Neural crest cell (in vitro differentiated cells): ENCODE measurements around the gene NTM. TPM values are rescaled to one million over a fixed set of nuclear protein-coding genes. Genes with fewer than 3 reads are reported as not detected.

ENCODE experiments used
- DNase-seq: peaks from one replicate; pipeline ENCODE4 v3.0.0; 2021; ENCODE audit warnings: low read depth, mixed read lengths, low spot score
- H3K27ac Mint-ChIP-seq: one replicate; pipeline ENCODE4 v1.8.0; 2021; ENCODE audit warnings: mild to moderate bottlenecking, mixed read lengths; ENCODE audit not compliant: unreplicated experiment
- H3K27me3 Mint-ChIP-seq: 2 replicates; pipeline ENCODE4 v1.8.0; 2021; ENCODE audit warnings: low read depth, mild to moderate bottlenecking, mixed read lengths
- H3K36me3 Mint-ChIP-seq: 2 replicates; pipeline ENCODE4 v1.8.0; 2021; ENCODE audit warnings: low read depth, mild to moderate bottlenecking, mixed read lengths
- H3K4me1 Mint-ChIP-seq: 2 replicates; pipeline ENCODE4 v1.8.0; 2021; ENCODE audit warnings: mixed read lengths
- H3K4me3 Mint-ChIP-seq: one replicate; pipeline ENCODE4 v1.8.0; 2021; ENCODE audit warnings: mild to moderate bottlenecking, mixed read lengths
- H3K9me3 Mint-ChIP-seq: 2 replicates; pipeline ENCODE4 v1.8.0; 2021; ENCODE audit warnings: mixed read lengths
- CTCF ChIP-seq: fragments of 200-600 bp; sonication (generic); conservative IDR thresholded peaks from 2 replicates; pipeline ENCODE4 v1.5.0; 2021; ENCODE audit warnings: antibody characterized with exemption, mild to moderate bottlenecking
- total RNA-seq: library from RNA; stranded (reverse); gene quantifications from 2 replicates; pipeline ENCODE4 v1.2.1, GENCODE V29; 2021

NTM gene
- total RNA-seq, 1 donor from 2014 or later: 11.3 TPM

DNA sequence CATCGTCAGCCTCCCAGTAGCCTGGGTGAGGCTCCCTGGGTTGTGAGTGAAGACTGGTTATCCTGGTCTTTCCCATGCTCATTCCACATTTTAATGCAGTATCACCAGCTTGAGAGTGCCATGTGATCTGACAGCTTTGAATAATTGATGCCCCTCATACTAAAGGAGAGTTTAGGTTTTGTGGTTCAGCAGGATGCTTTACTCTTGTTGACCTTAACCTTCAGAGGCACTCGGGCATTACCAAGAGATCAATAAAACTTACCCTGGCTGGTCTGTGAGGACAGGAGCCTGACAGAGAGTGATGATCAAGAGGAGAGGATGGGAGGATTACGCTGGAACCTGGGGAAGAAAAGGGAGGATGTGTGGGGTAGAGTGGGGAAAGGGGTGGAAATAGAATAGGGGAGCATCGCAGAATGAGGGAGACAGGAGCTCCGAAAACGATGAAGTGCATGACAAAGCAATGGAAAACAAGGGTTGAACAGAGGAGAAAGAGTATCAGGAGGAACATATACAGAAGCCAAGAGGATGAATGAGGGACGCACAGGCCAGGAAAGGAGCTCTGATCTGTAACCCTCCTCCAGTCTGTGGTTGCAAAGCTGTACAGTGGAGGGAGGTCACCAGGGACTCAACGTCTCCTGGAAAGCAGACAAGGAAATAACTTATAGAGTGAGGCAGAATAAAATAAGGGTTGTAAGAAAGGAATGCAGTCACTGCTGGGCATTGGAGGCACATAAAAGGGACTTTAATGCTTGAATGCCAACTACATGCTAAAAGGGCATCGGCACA lies 594.5 kb downstream of the NTM start:
- no peak overlapping the region for H3K27ac Mint-ChIP-seq
- no peak for TF ChIP-seq CTCF
- peaks cover 16% of the 10 kb centered on the region for H3K4me1 Mint-ChIP-seq
- DNase-seq: no peak
- no peaks in the 10 kb centered on the region for H3K9me3 Mint-ChIP-seq
- H3K36me3 Mint-ChIP-seq: no peaks in the 10 kb centered on the region
- H3K27me3 Mint-ChIP-seq: no peaks in the 10 kb centered on the region
- no peak overlapping the region for H3K4me3 Mint-ChIP-seq

GRCh38 chr11:131965504-131965903 lies 595.1 kb downstream of the NTM start:
- H3K4me1 Mint-ChIP-seq: peaks cover 16% of the 10 kb centered on the region
- no peak overlapping the region for H3K27ac Mint-ChIP-seq
- H3K4me3 Mint-ChIP-seq: no peak overlapping the region
- H3K27me3 Mint-ChIP-seq: no peaks in the 10 kb centered on the region
- TF ChIP-seq CTCF: no peak
- DNase-seq: no peak
- no peaks in the 10 kb centered on the region for H3K36me3 Mint-ChIP-seq
- H3K9me3 Mint-ChIP-seq: no peaks in the 10 kb centered on the region

- H3K4me3 Mint-ChIP-seq: no peak overlapping the region
- H3K36me3 Mint-ChIP-seq: no peaks in the 10 kb centered on the region
- H3K4me1 Mint-ChIP-seq: peaks cover 16% of the 10 kb centered on the region
- DNase-seq: no peak
- H3K9me3 Mint-ChIP-seq: no peaks in the 10 kb centered on the region
- no peak for TF ChIP-seq CTCF
- no peak overlapping the region for H3K27ac Mint-ChIP-seq
- no peaks in the 10 kb centered on the region for H3K27me3 Mint-ChIP-seq
Observed at GRCh38 chr11:131966667-131967066, 596.3 kb downstream of the NTM start.

DNA sequence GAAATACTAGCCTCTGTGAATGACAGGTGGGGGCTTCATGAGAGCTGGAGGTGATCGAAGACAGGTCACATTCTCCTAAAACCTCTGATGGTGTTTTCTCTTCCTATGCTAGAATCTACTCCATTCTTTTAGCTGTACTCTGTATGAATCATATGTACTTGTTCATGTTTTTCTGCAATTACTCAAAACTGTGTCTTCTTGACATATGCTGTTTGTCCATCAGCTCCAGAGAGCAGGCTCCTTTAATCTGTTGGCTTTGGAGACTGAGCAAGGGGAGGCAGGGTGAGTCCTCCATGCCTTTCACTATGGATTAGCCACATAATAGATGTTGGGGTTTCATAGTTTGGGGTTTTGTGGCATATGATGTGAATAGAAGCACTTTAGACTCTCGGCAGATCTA lies 598.8 kb downstream of the NTM start:
- H3K9me3 Mint-ChIP-seq: no peaks in the 10 kb centered on the region
- no peak for DNase-seq
- no peak overlapping the region for H3K27ac Mint-ChIP-seq
- no peak for TF ChIP-seq CTCF
- H3K27me3 Mint-ChIP-seq: no peaks in the 10 kb centered on the region
- no peak overlapping the region for H3K4me3 Mint-ChIP-seq
- H3K36me3 Mint-ChIP-seq: no peaks in the 10 kb centered on the region
- H3K4me1 Mint-ChIP-seq: peaks cover 9% of the 10 kb centered on the region

DNA sequence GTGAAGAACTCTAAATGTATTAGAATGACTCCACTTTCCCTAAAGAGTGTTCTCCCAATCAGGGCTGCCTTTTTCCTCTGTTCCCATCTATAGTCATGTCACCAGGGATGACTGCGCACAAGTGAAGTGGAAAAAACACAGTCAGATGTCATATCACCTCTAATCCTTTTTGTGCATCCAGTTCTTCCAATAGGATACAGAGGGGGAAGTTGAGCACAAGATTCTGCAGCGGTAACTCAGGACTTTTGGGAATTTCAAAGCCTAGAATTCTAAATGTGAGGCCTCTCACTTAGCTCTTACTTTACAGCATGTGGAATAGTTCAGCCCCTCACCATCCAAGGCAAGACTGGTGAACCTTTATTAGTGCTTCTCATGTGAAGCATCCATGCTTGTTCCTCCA lies 602.6 kb downstream of the NTM start:
- no peak for TF ChIP-seq CTCF
- DNase-seq: no peak
- Mint-ChIP-seq H3K9me3 (no peaks in the 10 kb centered on the region), H3K27ac (no peak overlapping the region), H3K27me3 (no peaks in the 10 kb centered on the region), H3K4me1 (peaks cover 12% of the 10 kb centered on the region), H3K4me3 (no peak overlapping the region), H3K36me3 (no peaks in the 10 kb centered on the region)
